HG02973 (cell line): Measurements from ENCODE around the gene CRTAP.
"Not testable (repeated sequence)": the region's sequence is repeated elsewhere in the genome, so short reads cannot be mapped to it uniquely, and the experiment has no call there.

Source experiments
- ATAC-seq: cut with Tn5 transposase; IDR thresholded peaks from one replicate; pipeline ENCODE4 v1.9.1; 2021; ENCODE audit warnings: moderate library complexity; ENCODE audit not compliant: unreplicated experiment

Gene CRTAP

DNA sequence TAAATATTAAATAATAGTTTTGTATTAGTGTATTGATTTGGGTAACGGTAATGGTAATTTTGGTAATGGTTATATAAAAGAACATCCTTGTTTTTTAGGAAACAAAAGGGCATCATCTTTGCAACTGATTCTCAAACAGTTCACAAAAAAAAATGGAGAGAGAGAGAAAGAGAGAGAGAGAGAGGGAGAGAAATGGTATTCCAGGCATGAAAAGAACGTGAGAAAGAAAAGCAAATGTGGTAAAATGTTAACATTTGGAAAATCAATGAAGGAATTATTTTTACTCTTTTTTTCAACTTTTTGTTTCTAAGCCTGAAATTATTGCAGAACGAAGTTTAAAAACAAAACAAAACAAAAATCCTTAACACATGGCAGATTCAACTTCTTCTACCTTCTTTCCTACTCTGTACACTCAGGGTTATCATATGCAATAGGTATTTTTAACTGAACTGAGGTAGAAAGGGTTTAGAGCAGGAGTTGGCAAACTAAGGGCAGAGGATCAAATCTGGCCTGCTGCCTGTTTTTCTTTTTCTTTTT lies 14.6 kb upstream of the CRTAP start:
- ATAC-seq = no peak

GRCh38 chr3:33099701-33100100 lies 14.1 kb upstream of the CRTAP start:
- ATAC-seq = no peak

- ATAC-seq = no peak
Observed at GRCh38 chr3:33100229-33100628, 13.6 kb upstream of the CRTAP start.

- no peak for ATAC-seq
Observed at GRCh38 chr3:33103034-33103433, 10.8 kb upstream of the CRTAP start.

- no peak for ATAC-seq
Observed at GRCh38 chr3:33103480-33103879, 10.3 kb upstream of the CRTAP start.

- no peak for ATAC-seq
Observed at GRCh38 chr3:33104803-33105202, 9.0 kb upstream of the CRTAP start.

DNA sequence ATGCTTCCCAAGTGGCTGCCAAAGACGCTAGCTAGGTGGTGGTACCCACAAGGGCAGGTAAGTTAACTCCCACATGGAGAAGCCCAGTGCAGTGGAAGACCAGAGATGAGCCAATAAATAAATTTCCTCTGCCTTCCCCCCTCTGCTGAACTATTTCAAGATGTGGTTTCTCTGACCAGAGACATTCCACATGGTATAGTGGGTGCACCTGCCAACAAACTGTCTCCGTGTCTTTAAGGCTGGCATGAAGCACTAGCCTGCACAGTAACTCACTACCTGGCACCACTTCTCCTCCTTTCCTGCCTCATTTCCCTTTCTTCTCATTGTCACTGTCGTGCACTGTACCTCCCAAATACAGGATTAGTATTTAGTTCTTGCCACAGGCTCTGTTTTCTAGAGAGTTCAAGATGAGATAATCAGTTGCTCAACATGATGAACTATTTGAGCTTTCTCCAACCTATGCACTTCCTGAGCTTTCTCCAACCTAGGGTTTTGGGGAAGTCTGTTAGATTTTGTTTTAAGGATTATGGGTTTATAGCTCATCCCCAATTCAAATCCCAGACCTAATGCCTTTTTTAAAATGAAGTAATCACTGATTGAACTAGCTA lies 8.4 kb upstream of the CRTAP start:
- no peak for ATAC-seq

GRCh38 chr3:33106854-33107253 lies 7.0 kb upstream of the CRTAP start:
- ATAC-seq = not testable (repeated sequence)

DNA sequence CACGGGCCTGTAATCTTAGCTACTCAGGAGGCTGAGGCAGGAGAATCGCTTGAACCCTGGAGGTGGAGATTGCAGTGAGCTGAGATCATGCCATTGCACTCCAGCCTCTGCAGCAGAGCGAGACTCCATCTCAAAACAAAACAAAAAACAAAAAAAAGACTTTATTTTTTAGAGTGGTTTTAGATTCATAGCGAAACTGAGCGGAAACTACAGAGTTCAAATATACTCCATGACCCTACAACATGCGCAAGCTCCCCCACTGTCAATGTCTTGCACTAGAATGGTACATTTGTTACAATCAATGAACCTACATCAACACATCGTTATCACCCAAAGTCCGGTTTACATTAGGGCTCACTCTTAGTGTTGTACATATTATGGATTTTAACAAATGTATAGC lies 2.2 kb upstream of the CRTAP start:
- ATAC-seq = peak; percentile 40

GRCh38 chr3:33114622-33115023 lies 809 bp downstream of the CRTAP start:
- ATAC-seq = no peak

- ATAC-seq = no peak
Observed at GRCh38 chr3:33115024-33115768, 1.4 kb downstream of the CRTAP start.

GRCh38 chr3:33117461-33117860 lies 3.6 kb downstream of the CRTAP start:
- no peak for ATAC-seq

DNA sequence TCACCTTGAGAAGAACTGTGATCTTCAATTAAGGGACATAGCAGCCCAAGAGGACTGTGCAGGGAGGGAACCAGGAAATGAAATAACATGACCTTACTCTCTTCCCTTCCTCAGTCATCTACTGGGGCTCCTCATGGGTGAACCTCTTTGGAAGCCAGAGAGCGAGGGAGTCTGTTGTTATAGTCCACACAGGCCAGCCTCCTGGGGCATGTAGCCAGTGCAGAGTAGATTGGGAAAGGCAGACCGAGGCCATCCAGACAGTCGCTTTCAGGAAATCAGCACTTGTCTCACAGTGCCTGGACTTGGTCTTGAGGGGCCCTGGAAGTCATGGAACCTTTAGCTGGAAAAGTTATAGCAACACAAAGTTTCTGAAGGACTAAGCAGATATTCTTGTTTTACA lies 6.1 kb downstream of the CRTAP start:
- ATAC-seq = no peak

DNA sequence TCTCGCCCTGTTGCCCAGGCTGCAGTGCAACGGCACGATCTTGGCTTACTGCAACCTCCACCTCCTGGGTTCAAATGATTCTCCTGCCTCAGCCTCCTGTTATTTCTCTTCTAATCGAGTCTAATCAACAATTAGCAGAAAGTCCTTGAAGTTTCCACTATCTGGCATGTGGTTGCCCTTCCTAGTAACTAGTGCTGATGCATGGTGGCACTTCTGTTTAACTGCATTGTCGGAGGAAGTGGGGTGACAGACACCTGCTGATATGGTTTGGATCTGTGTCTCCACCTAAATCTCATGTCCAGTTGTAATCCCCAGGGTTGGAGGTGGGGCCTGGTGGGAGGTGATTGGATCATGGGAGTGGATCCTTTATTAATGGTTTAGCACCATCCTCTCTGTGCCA lies 9.2 kb downstream of the CRTAP start:
- no peak for ATAC-seq

GRCh38 chr3:33124638-33125037 lies 10.8 kb downstream of the CRTAP start:
- ATAC-seq = no peak

GRCh38 chr3:33125840-33126239 lies 12.0 kb downstream of the CRTAP start:
- no peak for ATAC-seq

- ATAC-seq = no peak
Observed at GRCh38 chr3:33128706-33129105, 14.9 kb downstream of the CRTAP start.

DNA sequence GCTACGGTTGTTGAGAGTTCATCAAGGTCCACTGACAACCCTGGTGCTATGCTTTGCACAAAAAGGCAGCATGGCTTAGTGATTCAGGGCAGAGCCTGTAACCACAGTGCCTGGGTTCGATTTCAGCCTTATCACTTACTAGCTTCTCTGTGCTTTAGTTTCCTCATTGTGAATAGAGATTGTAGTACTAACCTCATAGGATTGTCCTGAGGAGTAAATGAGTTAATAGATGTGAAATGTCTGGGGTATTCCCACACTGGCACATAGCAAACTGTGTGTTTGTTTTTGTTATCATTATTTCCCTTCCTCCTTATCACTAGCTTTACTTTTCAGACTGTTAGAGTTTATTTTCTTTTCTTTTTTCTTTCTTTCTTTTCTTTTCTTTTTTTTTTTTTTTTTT lies 16.3 kb downstream of the CRTAP start:
- no peak for ATAC-seq

- ATAC-seq = peak; percentile 49
Observed at GRCh38 chr3:33131331-33132018, 17.7 kb downstream of the CRTAP start.

- ATAC-seq = peak; percentile 19
Observed at GRCh38 chr3:33132019-33132360, 18.2 kb downstream of the CRTAP start.

DNA sequence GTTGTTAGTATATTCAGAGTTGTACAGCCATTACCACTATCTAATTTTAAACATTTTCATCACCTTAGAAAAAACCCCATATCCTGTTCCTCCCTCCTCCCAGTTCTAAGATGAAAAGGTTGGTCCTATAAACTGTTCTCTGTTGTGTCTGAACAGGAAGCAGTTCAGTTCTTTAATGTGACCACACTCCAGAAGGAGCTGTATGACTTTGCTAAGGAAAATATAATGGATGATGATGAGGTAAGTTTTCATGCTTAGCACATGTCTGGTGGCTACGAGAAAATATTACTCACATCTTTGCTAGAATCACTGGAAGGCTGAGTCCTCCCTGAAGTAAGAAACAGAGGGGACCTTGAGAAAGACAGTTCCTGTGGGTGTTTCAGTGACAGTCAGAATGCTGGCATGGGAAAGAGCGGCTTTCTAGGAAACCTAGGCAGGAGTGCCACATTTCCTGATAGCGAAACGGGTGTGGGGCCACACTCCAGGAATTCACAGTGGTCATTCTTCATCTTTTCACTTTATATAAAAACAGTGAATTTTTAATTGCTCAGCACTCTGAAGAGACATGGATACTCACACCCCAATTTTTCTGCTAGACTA lies 20.3 kb downstream of the CRTAP start:
- ATAC-seq = peak; percentile 45

GRCh38 chr3:33137691-33138090 lies 23.9 kb downstream of the CRTAP start:
- ATAC-seq = no peak
